HCT116 (cell line): ENCODE results near the gene MAP3K7CL.

ENCODE experiments used
- CEBPB ChIP-seq: IDR thresholded peaks from 2 replicates; pipeline ENCODE4 v1.6.1; 2012; ENCODE audit warnings: low read depth
- CTCF ChIP-seq, 3 experiments: fragments of 200-600 bp in 1 of 3; sonication (generic) in 1 of 3; IDR thresholded peaks in 2 of 3; conservative IDR thresholded peaks in 1 of 3; 2 replicates each; pipeline ENCODE4 v1.5.1; 2012 to 2017; ENCODE audit warnings: low read depth in 2 of 3, low read length in 2 of 3, antibody characterized with exemption in 1 of 3, borderline replicate concordance in 1 of 3, control low read depth in 1 of 3, mild to moderate bottlenecking in 1 of 3, mixed read lengths in 1 of 3, mixed run types in 1 of 3, moderate library complexity in 1 of 3; ENCODE audit not compliant: insufficient read depth in 1 of 3
- EGR1 ChIP-seq: IDR thresholded peaks from 2 replicates; pipeline ENCODE4 v1.6.1; 2012; ENCODE audit warnings: low read depth
- EZH2 ChIP-seq: fragments of 200-600 bp; sonication (generic); IDR thresholded peaks from 2 replicates; pipeline ENCODE4 v1.6.1; 2017; ENCODE audit warnings: antibody characterized with exemption, mixed run types
- EZH2phosphoT487 ChIP-seq: fragments of 200-600 bp; IDR thresholded peaks from 2 replicates; pipeline ENCODE4 v1.6.1; 2018; ENCODE audit warnings: antibody characterized with exemption, borderline replicate concordance
- POLR2A ChIP-seq: IDR thresholded peaks from 2 replicates; pipeline ENCODE4 v1.7.0; 2011; ENCODE audit warnings: borderline replicate concordance; ENCODE audit not compliant: insufficient read depth, insufficient read length; ENCODE audit errors: extremely low read depth
- POLR2AphosphoS5 ChIP-seq: IDR thresholded peaks from 2 replicates; pipeline ENCODE4 v1.6.1; 2011; ENCODE audit warnings: mild to moderate bottlenecking, low read depth, low read length, moderate library complexity
- RAD21 ChIP-seq: IDR thresholded peaks from 2 replicates; pipeline ENCODE4 v1.6.1; 2012; ENCODE audit warnings: low read depth, mild to moderate bottlenecking
- SIN3A ChIP-seq: IDR thresholded peaks from 2 replicates; pipeline ENCODE4 v1.6.1; 2012; ENCODE audit warnings: low read depth
- SP1 ChIP-seq: IDR thresholded peaks from 2 replicates; pipeline ENCODE4 v1.6.1; 2012; ENCODE audit warnings: low read depth
- TCF7L2 ChIP-seq: IDR thresholded peaks from 2 replicates; pipeline ENCODE4 v1.7.0; 2011; ENCODE audit warnings: borderline replicate concordance, inconsistent platforms; ENCODE audit not compliant: insufficient read depth, insufficient read length; ENCODE audit errors: extremely low read depth
- YY1 ChIP-seq: IDR thresholded peaks from 2 replicates; pipeline ENCODE4 v1.6.1; 2011; ENCODE audit warnings: low read length, low read depth, moderate library complexity, mild to moderate bottlenecking; ENCODE audit not compliant: insufficient replicate concordance; ENCODE audit errors: extremely low read depth
- ZBTB33 ChIP-seq: IDR thresholded peaks from 2 replicates; pipeline ENCODE4 v1.6.1; 2011; ENCODE audit warnings: mild to moderate bottlenecking, low read length, moderate library complexity; ENCODE audit not compliant: insufficient replicate concordance; ENCODE audit errors: extremely low read depth
- ZFX ChIP-seq: fragments of 450-650 bp; IDR thresholded peaks from 2 replicates; pipeline ENCODE4 v1.6.1; 2017

GRCh38 chr21:29168891-29169315, 38.5 kb downstream of the MAP3K7CL start:
- TF ChIP-seq CTCF (IDR thresholded peaks at IDR 0.05 in 2 of 3, conservative IDR thresholded peaks at IDR 0.05 in 1 of 3; ENCODE audit: borderline replicate concordance in 1 of 3, insufficient read depth in 1 of 3, low read depth in 2 of 3, low read length in 2 of 3) (no peak), YY1 (no peak), EZH2 (no peak), ZBTB33 (no peak), POLR2A (no peak), CEBPB (peak; percentile 51), SP1 (peak; percentile 55; the same call in 1 of the 2 replicates), SIN3A (no peak), ZFX (no peak), TCF7L2 (peak; percentile 96), POLR2AphosphoS5 (no peak), EZH2phosphoT487 (no peak), RAD21 (no peak; the same call in 1 of the 2 replicates), EGR1 (no peak)
